Heart right ventricle (tissue), 16 donors: ENCODE measurements around the gene TANGO2. TPM values are rescaled to one million over a fixed set of nuclear protein-coding genes. Genes with fewer than 3 reads are reported as not detected.
A peak's percentile ranks its signal among the peaks of the same experiment; 100 is the strongest.

ENCODE experiments used
- ATAC-seq, 8 donors: fragments of 200-7000 bp; cut with Tn5 transposase; one replicate each; pipeline ENCODE4 v1.9.1; 2020; ENCODE audit warnings: mild to moderate bottlenecking in 8 of 8, moderate library complexity in 8 of 8, moderate number of reproducible peaks in 1 of 8
- DNase-seq, 2 donors: peaks; one replicate each; pipeline ENCODE4 v3.0.0-alpha.2; 2020
- H3K27ac ChIP-seq, 10 donors: fragments of 200-600 bp; sonication (generic) in 2 of 10; one replicate each; pipeline versions ENCODE4 v1.5.0 to v1.8.0; 2020 to 2022; ENCODE audit warnings: mild to moderate bottlenecking in 3 of 10
- H3K27me3 ChIP-seq, 7 donors: fragments of 200-600 bp; one replicate each; pipeline ENCODE4 v1.8.0; 2021 to 2022; ENCODE audit warnings: mild to moderate bottlenecking in 2 of 7
- H3K36me3 ChIP-seq, 9 donors: fragments of 200-600 bp; sonication (generic) in 1 of 9; one replicate each; pipeline versions ENCODE4 v1.5.0 to v1.8.0; 2020 to 2022; ENCODE audit warnings: mild to moderate bottlenecking in 2 of 9
- H3K4me1 ChIP-seq, 9 donors: fragments of 200-600 bp; sonication (generic) in 1 of 9; one replicate each; pipeline versions ENCODE4 v1.5.0 to v1.8.0; 2020 to 2022; ENCODE audit warnings: mild to moderate bottlenecking in 4 of 9
- H3K4me3 ChIP-seq, 10 donors: fragments of 200-600 bp; sonication (generic) in 2 of 10; one replicate each; pipeline versions ENCODE4 v1.5.0 to v1.8.0; 2020 to 2022; ENCODE audit warnings: mild to moderate bottlenecking in 7 of 10, moderate library complexity in 2 of 10
- H3K9me3 ChIP-seq, 11 donors: fragments of 200-600 bp in 10 of 11; sonication (generic) in 2 of 11; one replicate each; pipeline versions ENCODE4 v1.5.0 to v1.8.0; 2013 to 2022; ENCODE audit warnings: mild to moderate bottlenecking in 2 of 11, control low read depth in 1 of 11, moderate library complexity in 1 of 11
- CTCF ChIP-seq, 9 donors: fragments of 200-600 bp; sonication (generic) in 2 of 9; IDR thresholded peaks; one replicate each; pipeline versions ENCODE4 v1.5.0 to v1.8.0; 2021 to 2022; ENCODE audit warnings: antibody characterized with exemption in 9 of 9, mild to moderate bottlenecking in 5 of 9, moderate library complexity in 1 of 9
- WGBS, 2 donors: extraction: QIAGEN DNeasy Blood & Tissue Kit; methylation state at CpG; one replicate each; pipeline ENCODE4 v1.1.7; 2013; ENCODE audit warnings: inconsistent platforms in 1 of 2; 5-methylcytosine and 5-hydroxymethylcytosine counted together
- intact Hi-C, 10 donors: fragments of 100-400 bp; cut with DNase I; formaldehyde crosslinking; loops; one replicate each; pipeline versions ENCODE4 v1.11.1 to v1.14.2; 2022
- polyA plus RNA-seq, 2 donors: library from polyadenylated mRNA; stranded (reverse); fragments of 200-250 nt; gene quantifications; one replicate each; pipeline ENCODE4 v1.2.3, GENCODE V29; 2013
- total RNA-seq, 10 donors: library from RNA; stranded (reverse); fragmentation: NEBNext Ultra II Directional in 3 of 10; extraction: Animal tissue kit (Norgen Biotek cat#: 25700) in 3 of 10; gene quantifications; one replicate each; pipeline versions ENCODE4 v1.2.1 to v1.2.4, GENCODE V29; 2021 to 2023
- donor health status: Arrhythmogenic right ventricular cardiomyopathy.
- donor health status: ischemic (EF 13 %, LVEDD 7.1; RV severe dilation, severe dysfunction).
- donor health status: healthy with polysubstance abuse.
- donor health status: DM: no; HTN: yes; CAD: no.
- donor health status: DM: no; HTN: no; CAD: no.
- donor health status: ischemic (EF 25% LVEDD 6.9; RV normal size, moderate dysfunction).
- donor health status: ischemic (EF 25% LVEDD 5.7; RV mildly dilated, moderate dysfunction).
- donor health status: healthy.
- donor health status: DM: yes; HTN: yes; CAD: no.
- donor health status: Ischemic cardiomyopathy.
- donor health status: ischemic (EF 35%, LVEDD 5.7; RV mildly dilated, moderate dysfunction).
- donor health status: nonischemic (EF 11% LVEDD 7.7; RV severe dilation, severe dysfunction).
- donor health status: DM: yes; HTN: yes; CAD: no.
- donor health status: PGD.
- donor health status: ischemic (EF 29% LVEDD 5.4; RV normal size, mild dysfunction).
- donor health status: nonischemic (EF 23%, LVEDD 6.1; RV moderate dilation, normal function).

TANGO2 gene
- total and polyA plus RNA-seq, 12 donors = 34.1 to 139 (median 81.0) TPM

GRCh38 chr22:20011993-20012740, 8.7 kb upstream of the TANGO2 start:
- Histone ChIP-seq H3K4me3 (no peak overlapping the region), H3K27me3 (peaks cover 0 to 15% (median 0%) of the 10 kb centered on the region in 7 donors), H3K36me3 (no peaks in the 10 kb centered on the region), H3K27ac (no peak overlapping the region), H3K9me3 (no peaks in the 10 kb centered on the region), H3K4me1 (peaks cover 2 to 48% (median 24%) of the 10 kb centered on the region in 9 donors)
- 93 to 96% methylated on average over 7 of the region's 7 CpGs for WGBS, 2 donors
- intact Hi-C loops = loop anchor here in 5 of 10 donors (1.0 to 2.0 kb wide), 2 partner anchors 41 to 42 kb away; no protein-coding TSS in a partner anchor
- no peak for TF ChIP-seq CTCF (IDR thresholded peaks at IDR 0.05)
- no peak for ATAC-seq
- no peak for DNase-seq

- Histone ChIP-seq H3K27me3 (peaks cover 0 to 21% (median 0%) of the 10 kb centered on the region in 7 donors), H3K4me1 (peaks cover 5 to 54% (median 27%) of the 10 kb centered on the region in 9 donors), H3K9me3 (no peaks in the 10 kb centered on the region), H3K27ac (no peak overlapping the region), H3K4me3 (no peak overlapping the region), H3K36me3 (no peaks in the 10 kb centered on the region)
- DNase-seq = no peak
- intact Hi-C loops = loop anchor here (1.0 to 2.0 kb wide), 2 partner anchors 42 to 43 kb away; no protein-coding TSS in a partner anchor
- WGBS, 2 donors = 91 to 94% methylated on average over 10 of the region's 10 CpGs
- no peak for TF ChIP-seq CTCF (IDR thresholded peaks at IDR 0.05)
- peak in 1 of 8 donors; percentile 0 for ATAC-seq
These were observed 8.1 kb upstream of the TANGO2 start for GRCh38 chr22:20012741-20013331.

GRCh38 chr22:20013382-20013871, 7.5 kb upstream of the TANGO2 start:
- Histone ChIP-seq H3K27me3 (peaks cover 0 to 26% (median 0%) of the 10 kb centered on the region in 7 donors), H3K9me3 (no peaks in the 10 kb centered on the region), H3K36me3 (no peaks in the 10 kb centered on the region), H3K27ac (no peak overlapping the region), H3K4me1 (peaks cover 5 to 54% (median 27%) of the 10 kb centered on the region in 9 donors), H3K4me3 (no peak overlapping the region)
- DNase-seq (peak; percentile 66 to 76), ATAC-seq (peak; percentile 22 to 74 (median 56))
- peak; percentile 73 to 96 (median 90) for TF ChIP-seq CTCF (IDR thresholded peaks at IDR 0.05)
- 3 to 8% methylated on average over 11 of the region's 11 CpGs for WGBS, 2 donors
- intact Hi-C loops = loop anchor here in 9 of 10 donors (1.0 to 2.0 kb wide), 2 partner anchors 43 kb away; no protein-coding TSS in a partner anchor

- intact Hi-C loops = loop anchor here in 1 of 10 donors (5.0 kb wide), 1 partner anchor 68 kb away; the partner anchor contains the start of gene DGCR8
- Histone ChIP-seq H3K36me3 (no peaks in the 10 kb centered on the region), H3K9me3 (no peaks in the 10 kb centered on the region), H3K27me3 (peaks cover 0 to 26% (median 0%) of the 10 kb centered on the region in 7 donors), H3K4me1 (peaks cover 5 to 54% (median 27%) of the 10 kb centered on the region in 9 donors), H3K27ac (peak overlapping the region in 1 of 10 donors; percentile 1), H3K4me3 (no peak overlapping the region)
- no peak for TF ChIP-seq CTCF (IDR thresholded peaks at IDR 0.05)
- WGBS, 2 donors = 63 to 65% methylated on average over 5 of the region's 5 CpGs
- ATAC-seq (peak in 3 of 8 donors; percentile 25 to 31 (median 29)), DNase-seq (no peak)
These were observed 6.3 kb upstream of the TANGO2 start for GRCh38 chr22:20014526-20015186.
